ENCODE data around the gene LENG8. TPM values are rescaled to one million over a fixed set of nuclear protein-coding genes. Genes with fewer than 3 reads are reported as not detected.
A peak's percentile ranks its signal among the peaks of the same experiment; 100 is the strongest.

The LENG8 gene
- total and polyA plus RNA-seq, 8 donors, result 121 to 213 (median 153) TPM

DNA sequence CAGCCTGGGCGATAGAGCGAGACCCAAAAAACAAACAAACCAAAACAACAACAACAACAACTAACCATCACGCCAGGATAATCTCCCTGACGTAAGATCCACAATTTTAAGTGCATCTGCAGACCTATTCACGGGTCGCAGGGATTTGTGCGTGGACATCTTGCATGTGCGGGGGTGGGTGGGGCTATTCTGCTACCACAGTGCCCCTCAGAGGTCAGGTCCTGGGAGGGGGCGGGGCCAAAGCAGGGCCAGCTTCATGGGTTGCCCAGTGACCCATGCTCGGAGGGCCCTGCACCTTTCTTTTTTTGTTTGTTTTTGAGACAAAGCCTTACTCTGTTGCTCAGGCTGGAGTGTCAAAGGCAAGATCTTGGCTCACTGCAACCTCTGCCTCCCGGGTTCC, 26.7 kb downstream of the LENG8 start:
- Histone ChIP-seq H3K4me3 (no peak overlapping the region), H3K9me3 (no peaks in the 10 kb centered on the region), H3K4me1 (peaks cover 9 to 32% of the 10 kb centered on the region in 2 donors), H3K27me3 (peaks cover 2 to 91% of the 10 kb centered on the region in 2 donors), H3K27ac (no peak overlapping the region), H3K36me3 (no peaks in the 10 kb centered on the region)
- ATAC-seq (no peak), DNase-seq (no peak)
- intact Hi-C loops (cut with DNase I), result no loop called here
- TF ChIP-seq, protein P1, sequence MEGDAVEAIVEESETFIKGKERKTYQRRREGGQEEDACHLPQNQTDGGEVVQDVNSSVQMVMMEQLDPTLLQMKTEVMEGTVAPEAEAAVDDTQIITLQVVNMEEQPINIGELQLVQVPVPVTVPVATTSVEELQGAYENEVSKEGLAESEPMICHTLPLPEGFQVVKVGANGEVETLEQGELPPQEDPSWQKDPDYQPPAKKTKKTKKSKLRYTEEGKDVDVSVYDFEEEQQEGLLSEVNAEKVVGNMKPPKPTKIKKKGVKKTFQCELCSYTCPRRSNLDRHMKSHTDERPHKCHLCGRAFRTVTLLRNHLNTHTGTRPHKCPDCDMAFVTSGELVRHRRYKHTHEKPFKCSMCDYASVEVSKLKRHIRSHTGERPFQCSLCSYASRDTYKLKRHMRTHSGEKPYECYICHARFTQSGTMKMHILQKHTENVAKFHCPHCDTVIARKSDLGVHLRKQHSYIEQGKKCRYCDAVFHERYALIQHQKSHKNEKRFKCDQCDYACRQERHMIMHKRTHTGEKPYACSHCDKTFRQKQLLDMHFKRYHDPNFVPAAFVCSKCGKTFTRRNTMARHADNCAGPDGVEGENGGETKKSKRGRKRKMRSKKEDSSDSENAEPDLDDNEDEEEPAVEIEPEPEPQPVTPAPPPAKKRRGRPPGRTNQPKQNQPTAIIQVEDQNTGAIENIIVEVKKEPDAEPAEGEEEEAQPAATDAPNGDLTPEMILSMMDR (IDR thresholded peaks at IDR 0.05), result no peak

DNA sequence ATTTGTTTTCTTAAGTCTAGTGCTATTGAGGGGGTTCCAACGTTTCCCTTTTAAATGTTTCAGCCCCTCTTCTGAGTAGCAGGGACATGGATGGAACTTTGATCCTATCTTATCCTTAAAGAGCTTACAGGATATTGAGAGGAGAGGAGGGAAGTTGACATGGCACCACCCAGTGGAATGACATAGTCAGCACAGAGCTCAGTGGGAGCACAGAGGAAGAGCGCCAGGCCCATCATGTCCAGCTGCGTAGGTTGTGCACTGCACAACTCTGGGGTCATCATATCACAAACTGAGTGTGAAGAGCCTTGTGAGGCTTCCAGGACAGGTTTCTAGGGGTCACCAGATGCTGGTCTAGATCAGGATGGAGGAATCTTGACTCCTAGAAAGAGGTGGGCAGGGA, 28.7 kb downstream of the LENG8 start:
- H3K27ac ChIP-seq, result no peak overlapping the region
- peaks cover 0 to 28% of the 10 kb centered on the region in 2 donors for H3K4me1 ChIP-seq
- no peaks in the 10 kb centered on the region for H3K9me3 ChIP-seq
- H3K27me3 ChIP-seq, result peaks cover 0 to 95% of the 10 kb centered on the region in 2 donors
- intact Hi-C loops (cut with DNase I), result no loop called here
- no peak for DNase-seq
- no peaks in the 10 kb centered on the region for H3K36me3 ChIP-seq
- no peak overlapping the region for H3K4me3 ChIP-seq
- TF ChIP-seq, protein P1 (IDR thresholded peaks at IDR 0.05), result no peak
- ATAC-seq, result no peak

DNA sequence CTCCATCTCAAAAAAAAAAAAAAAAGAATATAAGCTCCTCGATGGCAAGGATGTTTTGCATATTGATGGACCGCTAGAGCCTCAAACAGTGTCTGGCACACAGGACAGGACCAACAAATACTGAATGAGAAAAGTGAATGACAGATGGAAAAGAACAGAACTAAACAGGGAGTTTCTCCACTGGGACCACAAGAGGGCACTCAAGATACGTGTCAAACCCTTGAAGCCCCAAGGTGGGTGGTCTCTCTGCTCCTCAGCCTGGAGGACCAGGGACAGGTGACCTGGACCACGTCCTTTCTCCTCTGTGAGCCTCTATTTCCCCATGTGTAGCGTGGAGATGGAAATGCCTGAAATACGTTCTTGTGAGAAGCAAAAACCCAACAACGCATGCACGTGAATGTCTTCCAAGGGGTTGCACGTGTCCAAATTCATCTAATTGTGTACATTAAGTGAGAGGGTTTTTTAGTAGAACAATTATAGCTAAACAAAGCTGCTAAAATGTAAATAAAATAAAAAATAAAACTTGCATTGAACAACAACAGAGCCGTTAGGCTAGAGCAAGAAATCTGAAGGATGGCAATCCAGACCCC, 29.8 kb downstream of the LENG8 start:
- DNase-seq (peak in 1 of 4 donors; percentile 67), ATAC-seq (peak; percentile 64)
- peaks cover 0 to 91% of the 10 kb centered on the region in 2 donors for H3K27me3 ChIP-seq
- H3K27ac ChIP-seq, result no peak overlapping the region
- peaks cover 0 to 26% of the 10 kb centered on the region in 2 donors for H3K4me1 ChIP-seq
- intact Hi-C loops (cut with DNase I), result no loop called here
- H3K4me3 ChIP-seq, result no peak overlapping the region
- no peaks in the 10 kb centered on the region for H3K9me3 ChIP-seq
- H3K36me3 ChIP-seq, result no peaks in the 10 kb centered on the region
- TF ChIP-seq, protein P1 (IDR thresholded peaks at IDR 0.05), result peak; percentile 48 to 54

DNA sequence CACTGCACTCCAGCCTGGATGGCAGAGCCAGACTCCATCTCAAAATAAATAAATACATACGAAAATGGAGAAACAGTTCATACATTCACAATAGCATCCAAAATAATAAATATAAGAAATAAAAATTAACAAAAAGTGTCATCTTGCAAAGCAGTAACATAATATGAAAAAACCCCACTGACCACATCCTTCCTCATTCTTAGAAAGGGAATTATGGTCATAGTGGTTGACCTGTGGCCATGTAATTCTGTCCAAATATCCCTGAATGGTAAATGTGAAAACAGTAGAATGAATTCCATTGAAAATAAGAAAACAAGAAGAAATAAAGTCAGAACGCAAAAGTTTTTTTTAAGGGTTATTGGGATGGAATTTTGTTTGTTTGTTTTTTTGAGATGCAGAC, 31.1 kb downstream of the LENG8 start:
- TF ChIP-seq, protein P1 (IDR thresholded peaks at IDR 0.05), result no peak
- Histone ChIP-seq H3K4me1 (peaks cover 0 to 26% of the 10 kb centered on the region in 2 donors), H3K27me3 (peaks cover 0 to 91% of the 10 kb centered on the region in 2 donors), H3K36me3 (no peaks in the 10 kb centered on the region), H3K9me3 (no peaks in the 10 kb centered on the region), H3K4me3 (no peak overlapping the region), H3K27ac (no peak overlapping the region)
- intact Hi-C loops (cut with DNase I), result loop anchor here in 1 of 2 donors (5.0 kb wide), 1 partner anchor 197 kb away; no protein-coding TSS in a partner anchor
- no peak for DNase-seq
- ATAC-seq, result no peak

DNA sequence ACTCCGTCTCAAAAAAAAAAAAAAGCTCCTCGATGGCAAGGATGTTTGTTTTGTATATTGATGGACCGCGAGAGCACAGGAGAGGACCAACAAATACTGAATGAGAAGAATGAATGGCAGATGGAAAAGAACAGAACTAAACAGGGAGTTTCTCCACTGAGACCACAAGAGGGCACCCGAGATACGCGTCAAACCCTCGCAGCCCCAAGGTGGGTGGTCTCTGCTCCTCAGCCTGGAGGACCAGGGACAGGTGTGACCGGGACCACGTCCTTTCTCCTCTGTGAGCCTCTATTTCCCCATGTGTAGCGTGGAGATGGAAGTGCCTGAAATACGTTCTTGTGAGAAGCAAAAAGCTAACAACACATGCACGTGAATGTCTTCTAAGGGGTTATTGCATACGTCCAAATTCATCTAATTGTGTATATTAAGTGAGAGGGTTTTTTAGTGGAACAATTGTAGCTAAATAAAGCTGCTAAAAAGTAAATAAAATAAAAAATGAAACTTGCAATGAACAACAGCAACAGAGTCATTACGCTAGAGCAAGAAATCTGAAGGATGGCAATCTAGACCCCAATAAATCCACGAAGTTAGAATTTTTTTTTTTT, 32.4 kb downstream of the LENG8 start:
- Histone ChIP-seq H3K36me3 (no peaks in the 10 kb centered on the region), H3K4me3 (no peak overlapping the region), H3K4me1 (peaks cover 0 to 26% of the 10 kb centered on the region in 2 donors), H3K27me3 (peaks cover 0 to 91% of the 10 kb centered on the region in 2 donors), H3K27ac (no peak overlapping the region), H3K9me3 (no peaks in the 10 kb centered on the region)
- DNase-seq, result no peak
- TF ChIP-seq, protein P1 (IDR thresholded peaks at IDR 0.05), result peak; percentile 56 to 57
- intact Hi-C loops (cut with DNase I), result loop anchor here in 1 of 2 donors (5.0 kb wide), 1 partner anchor 196 kb away; no protein-coding TSS in a partner anchor
- peak; percentile 72 for ATAC-seq
